Measurements from ENCODE around the gene PTK6. TPM values are rescaled to one million over a fixed set of nuclear protein-coding genes. Genes with fewer than 3 reads are reported as not detected.

The PTK6 gene
- total and polyA plus RNA-seq, 12 donors, result 0.03 to 0.28 (median 0.06) TPM; not detected in 9

DNA sequence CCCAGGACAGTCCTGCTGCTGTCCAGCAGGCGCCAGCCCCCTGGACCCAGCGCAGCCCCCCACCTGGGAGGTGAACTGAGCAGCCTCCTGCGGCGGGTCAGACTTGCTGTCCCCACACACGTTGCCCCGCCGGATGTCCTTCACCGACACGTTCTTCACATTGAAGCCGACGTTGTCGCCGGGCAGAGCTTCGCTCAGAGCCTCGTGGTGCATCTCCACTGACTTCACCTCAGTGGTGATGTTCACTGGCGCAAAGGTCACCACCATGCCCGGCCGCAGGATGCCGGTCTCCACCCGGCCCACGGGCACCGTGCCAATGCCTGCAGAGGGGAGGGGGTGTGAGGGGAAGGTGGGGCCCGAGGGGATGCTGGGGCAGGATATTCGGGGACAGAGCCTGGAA is 46.8 kb downstream of the PTK6 start:
- TF ChIP-seq, protein P1, sequence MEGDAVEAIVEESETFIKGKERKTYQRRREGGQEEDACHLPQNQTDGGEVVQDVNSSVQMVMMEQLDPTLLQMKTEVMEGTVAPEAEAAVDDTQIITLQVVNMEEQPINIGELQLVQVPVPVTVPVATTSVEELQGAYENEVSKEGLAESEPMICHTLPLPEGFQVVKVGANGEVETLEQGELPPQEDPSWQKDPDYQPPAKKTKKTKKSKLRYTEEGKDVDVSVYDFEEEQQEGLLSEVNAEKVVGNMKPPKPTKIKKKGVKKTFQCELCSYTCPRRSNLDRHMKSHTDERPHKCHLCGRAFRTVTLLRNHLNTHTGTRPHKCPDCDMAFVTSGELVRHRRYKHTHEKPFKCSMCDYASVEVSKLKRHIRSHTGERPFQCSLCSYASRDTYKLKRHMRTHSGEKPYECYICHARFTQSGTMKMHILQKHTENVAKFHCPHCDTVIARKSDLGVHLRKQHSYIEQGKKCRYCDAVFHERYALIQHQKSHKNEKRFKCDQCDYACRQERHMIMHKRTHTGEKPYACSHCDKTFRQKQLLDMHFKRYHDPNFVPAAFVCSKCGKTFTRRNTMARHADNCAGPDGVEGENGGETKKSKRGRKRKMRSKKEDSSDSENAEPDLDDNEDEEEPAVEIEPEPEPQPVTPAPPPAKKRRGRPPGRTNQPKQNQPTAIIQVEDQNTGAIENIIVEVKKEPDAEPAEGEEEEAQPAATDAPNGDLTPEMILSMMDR (IDR thresholded peaks at IDR 0.05), result no peak
- intact Hi-C loops (cut with DNase I), result no loop called here
- no peak overlapping the region for H3K27ac ChIP-seq
- H3K4me1 ChIP-seq, result peaks cover 0 to 15% (median 7%) of the 10 kb centered on the region in 9 donors
- ATAC-seq (peak in 1 of 8 donors; percentile 20), DNase-seq (peak in 1 of 2 donors; percentile 32)
- H3K36me3 ChIP-seq, result peaks cover 0 to 67% (median 3%) of the 10 kb centered on the region in 9 donors
- H3K27me3 ChIP-seq, result peaks cover 0 to 44% (median 37%) of the 10 kb centered on the region in 7 donors
- no peak overlapping the region for H3K4me3 ChIP-seq
- H3K9me3 ChIP-seq, result peaks cover 0 to 3% (median 0%) of the 10 kb centered on the region in 11 donors
- 58 to 61% methylated on average over 24 of the region's 24 CpGs for WGBS, 2 donors

DNA sequence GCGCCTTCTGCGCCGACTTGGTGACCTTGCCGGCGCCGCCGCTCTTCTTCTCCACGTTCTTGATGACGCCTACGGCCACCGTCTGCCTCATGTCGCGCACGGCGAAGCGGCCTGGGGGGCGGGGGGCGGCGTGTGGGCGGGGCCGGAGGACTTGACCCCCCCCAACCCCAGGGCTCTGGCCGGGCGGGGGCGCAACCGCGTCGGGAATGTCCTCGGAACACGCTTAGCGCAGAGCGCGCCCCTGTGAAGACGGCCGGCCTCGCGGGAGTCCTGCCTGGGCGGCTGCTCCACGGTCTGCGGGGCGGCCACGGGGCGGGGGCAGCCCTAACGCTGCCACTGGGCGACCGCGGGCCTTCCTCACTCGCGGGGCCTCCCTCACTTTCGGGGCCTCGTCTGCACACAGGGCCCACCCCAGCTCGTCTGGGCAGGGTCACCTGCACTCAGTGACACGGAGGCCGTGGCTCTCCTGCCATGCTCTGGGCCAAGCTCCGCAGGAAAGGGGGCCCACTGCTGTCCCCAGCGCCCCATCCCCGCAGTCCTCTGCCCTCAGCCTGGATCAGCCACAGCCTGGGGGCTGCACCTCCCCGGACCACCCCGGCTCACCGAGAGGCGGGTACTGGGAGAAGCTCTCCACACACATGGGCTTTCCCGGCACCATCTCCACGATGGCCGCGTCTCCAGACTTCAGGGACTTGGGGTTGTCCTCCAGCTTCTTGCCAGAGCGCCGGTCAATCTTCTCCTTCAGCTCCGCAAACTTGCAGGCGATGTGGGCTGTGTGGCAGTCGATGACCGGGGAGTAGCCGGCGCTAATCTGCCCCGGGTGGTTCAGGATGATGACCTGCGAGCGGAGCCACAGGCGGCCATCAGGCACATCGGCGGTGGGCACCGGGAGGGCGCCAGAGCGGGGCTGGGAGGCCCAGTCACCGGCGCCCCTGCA is 48.6 kb downstream of the PTK6 start:
- intact Hi-C loops (cut with DNase I), result no loop called here
- TF ChIP-seq, protein P1 (IDR thresholded peaks at IDR 0.05), result no peak
- Histone ChIP-seq H3K27me3 (peaks cover 0 to 56% (median 42%) of the 10 kb centered on the region in 7 donors), H3K4me1 (peaks cover 0 to 29% (median 5%) of the 10 kb centered on the region in 9 donors), H3K9me3 (peaks cover 0 to 3% (median 0%) of the 10 kb centered on the region in 11 donors), H3K27ac (no peak overlapping the region), H3K36me3 (peaks cover 0 to 49% (median 2%) of the 10 kb centered on the region in 9 donors), H3K4me3 (no peak overlapping the region)
- DNase-seq, result peak in 1 of 2 donors; percentile 7
- WGBS, 2 donors, result 31 to 44% methylated on average over 64 to 83 of the region's 83 CpGs
- ATAC-seq, result no peak

DNA sequence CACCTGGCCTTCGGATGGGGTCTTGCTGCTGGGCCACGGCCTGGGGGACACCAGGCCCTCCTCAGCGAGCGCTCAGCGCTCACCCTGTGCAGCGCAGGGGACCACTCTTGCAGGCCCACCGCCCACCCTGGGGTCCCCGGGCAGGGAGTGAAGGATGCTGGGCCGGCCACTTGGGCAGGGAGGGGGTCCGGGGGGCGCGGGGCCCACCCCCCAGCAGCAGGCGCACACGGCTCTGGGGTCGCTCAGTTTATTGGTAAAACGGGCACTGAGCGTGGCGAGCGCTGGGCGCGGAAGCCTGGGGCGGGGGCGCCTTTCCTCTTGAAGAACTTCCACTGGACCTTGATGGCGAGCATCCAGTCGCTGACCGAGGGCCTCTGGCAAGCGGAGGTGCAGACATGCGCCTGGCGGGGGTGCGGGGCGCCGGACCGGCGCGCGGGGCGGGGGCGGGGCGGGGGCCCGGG is 49.4 kb downstream of the PTK6 start:
- intact Hi-C loops (cut with DNase I), result no loop called here
- 32 to 56% methylated on average over 22 to 39 of the region's 40 CpGs for WGBS, 2 donors
- peaks cover 0 to 57% (median 42%) of the 10 kb centered on the region in 7 donors for H3K27me3 ChIP-seq
- no peak for DNase-seq
- ATAC-seq, result no peak
- TF ChIP-seq, protein P1 (IDR thresholded peaks at IDR 0.05), result no peak
- H3K4me3 ChIP-seq, result no peak overlapping the region
- peaks cover 0 to 41% (median 0%) of the 10 kb centered on the region in 9 donors for H3K36me3 ChIP-seq
- peaks cover 0 to 3% (median 0%) of the 10 kb centered on the region in 11 donors for H3K9me3 ChIP-seq
- H3K27ac ChIP-seq, result no peak overlapping the region
- H3K4me1 ChIP-seq, result peaks cover 0 to 35% (median 12%) of the 10 kb centered on the region in 9 donors

DNA sequence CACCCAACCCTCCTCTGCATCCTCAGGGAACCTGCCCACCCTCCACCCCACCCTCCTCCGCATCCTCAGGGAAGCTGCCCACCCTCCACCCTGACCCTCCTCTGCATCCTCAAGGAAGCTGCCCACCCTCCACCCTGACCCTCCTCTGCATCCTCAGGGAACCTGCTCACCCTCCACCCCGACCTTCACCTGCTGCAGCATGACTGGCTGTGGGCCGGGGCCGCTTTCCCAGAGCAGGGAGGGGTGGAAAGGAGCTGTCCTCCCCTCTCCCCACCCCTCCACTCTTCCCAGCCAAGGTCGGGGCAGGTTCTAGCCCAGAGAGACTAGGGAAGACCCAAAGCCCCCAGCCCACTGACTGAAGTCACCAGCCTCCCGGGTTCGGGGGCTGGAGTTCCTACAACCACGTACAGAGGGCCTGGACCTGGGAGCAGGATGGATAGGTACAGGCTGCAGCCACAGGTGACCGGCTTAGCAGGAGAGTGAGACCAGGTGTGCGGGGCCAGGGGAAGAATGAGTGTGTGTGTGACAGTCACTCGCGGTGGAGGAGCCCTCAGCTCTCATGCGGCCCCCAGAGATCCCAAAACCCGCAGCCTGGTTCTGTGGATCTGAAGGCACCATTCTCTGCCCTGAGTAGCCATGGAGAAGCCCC is 49.9 kb downstream of the PTK6 start:
- no peak for ATAC-seq
- H3K27me3 ChIP-seq, result peaks cover 0 to 60% (median 45%) of the 10 kb centered on the region in 7 donors

More for the DNA sequence above, 49.9 kb downstream of the PTK6 start:
- Histone ChIP-seq H3K36me3 (peaks cover 0 to 41% (median 0%) of the 10 kb centered on the region in 9 donors), H3K27ac (no peak overlapping the region), H3K4me3 (no peak overlapping the region), H3K9me3 (peaks cover 0 to 3% (median 0%) of the 10 kb centered on the region in 11 donors), H3K4me1 (peaks cover 0 to 41% (median 16%) of the 10 kb centered on the region in 9 donors)
- intact Hi-C loops (cut with DNase I), result no loop called here
- TF ChIP-seq, protein P1 (IDR thresholded peaks at IDR 0.05), result no peak
- DNase-seq, result no peak
- 57 to 69% methylated on average over 14 of the region's 14 CpGs for WGBS, 2 donors
